T-helper 2 cell treated with Interferon-gamma antibody and Interleukin-4, amounts not matched to agents 100 ng/mL and 5 ng/mL, for 36 hours (primary cell): ENCODE data around the gene CROCC. TPM values are rescaled to one million over a fixed set of nuclear protein-coding genes. Genes with fewer than 3 reads are reported as not detected.
"Not testable (repeated sequence)": the region's sequence is repeated elsewhere in the genome, so short reads cannot be mapped to it uniquely, and the experiment has no call there.

Source experiments
- intact Hi-C: fragments of 100-400 bp; cut with micrococcal nuclease; formaldehyde crosslinking; loops from one replicate; pipeline ENCODE4 v1.15.1; 2023
- total RNA-seq: library from RNA; stranded (reverse); gene quantifications from 2 replicates; pipeline ENCODE4 v1.2.3, GENCODE V29; 2022

CROCC gene
- total RNA-seq, result 25.5 and 26.1 TPM in 2 replicates

GRCh38 chr1:16921391-16922185 is at the start of gene CROCC:
Gene CROCC (plus strand): TSS chr1:16921931. CDS start chr1:16922019, 88 bp downstream.
- intact Hi-C loops, result no loop called here

DNA sequence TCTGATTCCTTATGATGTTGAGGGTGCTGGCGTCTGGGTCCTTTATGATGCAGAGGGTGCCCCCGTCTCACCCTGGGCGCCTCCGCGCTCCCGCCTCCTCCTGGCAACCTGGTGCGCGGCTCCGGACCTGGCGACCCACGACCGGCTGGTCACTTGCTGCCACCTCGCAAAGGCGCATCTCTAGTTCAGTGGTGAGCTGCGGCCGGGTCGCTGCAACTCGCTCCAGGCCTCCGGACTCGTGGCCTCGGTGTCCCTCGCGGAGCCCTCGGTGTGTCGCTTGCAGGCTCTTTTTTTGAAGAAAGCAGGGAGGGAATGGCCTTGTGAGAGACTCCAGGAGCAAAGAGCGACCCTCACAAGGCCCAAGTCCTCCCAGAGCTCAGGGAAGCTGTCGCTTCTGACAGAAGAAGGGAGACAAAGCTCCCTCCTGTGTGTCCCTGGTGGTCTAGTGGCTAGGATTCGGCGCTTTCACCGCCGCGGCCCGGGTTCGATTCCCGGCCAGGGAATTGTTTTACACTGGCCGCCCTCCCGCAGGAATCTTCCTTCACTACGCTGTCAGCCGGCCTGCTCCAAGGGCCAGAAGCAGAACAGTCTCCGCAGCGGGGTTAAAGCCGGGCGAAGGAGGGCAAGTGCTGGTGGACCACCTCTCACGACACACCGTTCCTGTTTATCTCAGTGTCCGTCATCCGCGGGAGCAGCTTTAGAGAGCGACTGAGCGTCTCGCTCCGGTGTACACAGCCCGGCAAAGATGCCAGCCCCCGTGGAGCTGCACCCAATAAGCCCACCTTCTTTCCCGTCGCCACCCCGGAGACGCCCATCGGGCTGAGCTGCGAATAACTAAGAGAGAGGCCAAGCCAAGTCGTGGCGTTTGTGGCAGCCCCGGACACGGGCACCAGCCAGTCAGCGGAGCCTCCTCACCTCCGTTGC is 49.3 kb upstream of the CROCC start:
- intact Hi-C loops, result not testable (repeated sequence)

DNA sequence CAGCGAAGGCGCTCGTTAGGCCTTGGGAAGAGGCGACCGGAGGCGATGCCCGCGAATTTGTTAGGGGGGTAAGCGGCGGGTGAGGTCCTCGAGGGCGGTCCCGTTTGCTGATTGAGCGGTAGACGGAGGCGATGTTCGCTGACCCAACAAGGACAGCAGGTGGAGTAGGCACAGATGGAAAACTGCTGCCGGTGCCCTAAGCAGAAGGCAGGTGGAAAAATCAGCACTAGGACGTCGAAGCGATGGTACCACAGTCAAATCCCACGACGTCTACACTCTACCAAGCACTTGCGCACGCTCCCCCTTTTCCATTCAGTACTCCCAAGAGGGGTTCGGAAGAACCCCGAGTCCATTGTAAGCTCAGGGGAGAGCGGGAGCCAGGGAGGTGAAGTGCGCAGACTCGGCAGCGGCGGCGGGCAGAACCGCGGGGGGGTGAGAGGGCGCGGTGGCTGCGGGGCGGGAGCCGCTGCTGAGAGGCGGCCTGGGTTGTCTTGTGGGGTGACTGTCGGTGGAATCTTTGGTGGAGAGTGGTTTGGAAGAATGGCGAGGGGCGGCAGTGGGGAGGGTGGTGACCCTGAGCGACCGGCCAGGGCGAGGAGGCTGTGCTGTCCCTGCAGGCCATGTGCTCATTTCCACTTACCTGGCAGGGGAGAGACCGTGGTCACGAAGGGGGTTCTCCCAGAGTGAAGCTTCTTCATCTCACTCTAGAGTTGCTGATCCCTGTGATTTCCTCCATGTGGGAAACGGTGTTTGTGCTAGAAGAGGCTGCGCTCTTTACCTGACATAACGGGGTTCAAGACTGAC is 48.5 kb upstream of the CROCC start:
- intact Hi-C loops, result not testable (repeated sequence)

DNA sequence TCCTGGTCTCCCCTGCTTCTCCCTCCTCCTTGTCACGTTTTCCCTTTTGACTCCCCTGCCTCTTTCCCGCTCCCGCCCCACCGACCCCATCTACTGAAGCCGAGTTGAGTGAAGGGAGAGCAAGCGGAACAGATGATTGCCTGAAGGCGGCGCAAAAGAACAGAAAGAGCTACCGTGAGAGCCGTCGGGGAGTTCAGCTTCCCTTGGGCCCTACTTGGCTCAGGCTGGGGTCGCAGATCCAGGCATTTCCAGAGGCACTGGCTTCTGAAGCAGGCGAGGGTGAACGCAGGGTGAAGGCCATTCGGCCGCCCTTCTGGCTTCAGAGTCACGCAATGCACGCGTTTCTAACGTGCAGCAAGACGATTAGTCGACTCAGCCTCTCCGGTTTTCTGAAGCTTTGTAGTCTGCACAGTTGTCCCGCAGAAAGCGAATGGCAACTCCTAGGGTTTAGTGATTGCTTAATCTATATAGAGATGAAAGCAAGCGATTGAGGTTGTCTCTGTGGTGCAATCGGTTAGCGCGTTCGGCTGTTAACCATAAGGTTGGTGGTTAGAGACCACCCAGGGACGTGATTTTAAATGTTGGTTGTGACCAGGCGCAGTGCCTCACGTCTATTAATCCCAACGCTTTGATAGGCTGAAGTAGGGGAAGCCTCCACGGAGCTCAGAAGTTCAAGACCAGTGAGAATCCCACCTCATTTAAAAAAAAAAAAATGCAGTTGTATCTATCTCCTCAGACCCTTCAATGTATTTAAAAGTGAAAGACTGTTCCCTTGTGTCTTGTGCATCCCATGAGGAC is 46.6 kb upstream of the CROCC start:
- intact Hi-C loops, result not testable (repeated sequence)

DNA sequence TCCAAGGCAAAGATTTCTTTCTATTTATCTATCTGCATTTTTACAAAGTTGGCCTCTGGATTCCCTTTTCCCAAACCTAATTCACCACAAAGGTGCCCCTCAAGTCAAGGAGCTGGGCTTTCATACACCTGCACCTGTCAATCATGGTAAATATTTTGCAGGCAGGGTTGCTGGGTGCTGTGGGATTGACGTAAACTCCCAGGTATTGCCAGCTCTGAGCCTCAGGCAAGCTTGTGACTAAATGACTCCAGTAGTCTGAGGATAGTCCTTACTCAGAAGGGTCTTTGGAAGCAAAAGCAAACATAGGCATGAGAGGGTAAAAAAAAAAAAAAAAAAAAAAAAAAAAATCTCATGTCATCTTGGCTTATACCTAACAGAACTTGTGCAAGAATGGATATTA is 40.0 kb upstream of the CROCC start:
- intact Hi-C loops, result not testable (repeated sequence)

DNA sequence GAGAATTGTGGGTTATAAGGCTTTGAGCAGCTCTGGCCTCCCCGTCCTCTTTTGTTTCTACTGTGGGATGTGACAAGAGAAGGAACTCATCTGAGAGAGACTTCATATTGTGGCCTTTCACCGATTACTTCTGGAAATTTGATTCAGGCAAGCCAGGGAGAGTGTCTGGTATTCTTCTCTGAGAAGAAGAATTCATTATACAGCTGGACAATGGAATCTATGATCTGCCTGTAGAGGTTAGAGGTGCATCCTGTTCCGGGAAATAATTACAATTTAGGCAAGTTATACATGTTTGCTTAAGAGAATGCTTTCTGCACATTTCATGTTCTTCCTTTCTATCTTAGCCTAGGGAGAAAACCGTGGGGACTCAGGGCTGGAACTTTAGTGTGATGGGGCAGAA is 38.7 kb upstream of the CROCC start:
- intact Hi-C loops, result no loop called here

DNA sequence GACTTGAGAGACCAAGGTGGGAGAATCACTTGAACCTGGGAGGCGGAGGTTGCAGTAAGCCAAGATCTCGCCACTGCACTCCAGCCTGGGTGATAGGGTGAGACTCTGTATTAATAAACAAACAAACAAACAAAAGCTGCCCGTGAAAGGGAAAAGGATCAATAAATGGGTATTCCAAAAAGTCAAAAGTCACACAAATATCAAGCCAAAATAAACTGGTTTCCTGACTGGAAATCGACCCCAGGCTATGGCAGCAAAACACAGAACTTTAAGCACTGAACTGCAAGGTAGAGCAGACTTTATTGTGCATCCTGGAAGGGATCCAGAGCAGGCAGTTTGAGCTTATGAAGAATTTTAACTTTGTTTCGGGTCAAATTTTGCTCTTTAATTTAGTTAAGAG is 37.2 kb upstream of the CROCC start:
- intact Hi-C loops, result not testable (repeated sequence)

DNA sequence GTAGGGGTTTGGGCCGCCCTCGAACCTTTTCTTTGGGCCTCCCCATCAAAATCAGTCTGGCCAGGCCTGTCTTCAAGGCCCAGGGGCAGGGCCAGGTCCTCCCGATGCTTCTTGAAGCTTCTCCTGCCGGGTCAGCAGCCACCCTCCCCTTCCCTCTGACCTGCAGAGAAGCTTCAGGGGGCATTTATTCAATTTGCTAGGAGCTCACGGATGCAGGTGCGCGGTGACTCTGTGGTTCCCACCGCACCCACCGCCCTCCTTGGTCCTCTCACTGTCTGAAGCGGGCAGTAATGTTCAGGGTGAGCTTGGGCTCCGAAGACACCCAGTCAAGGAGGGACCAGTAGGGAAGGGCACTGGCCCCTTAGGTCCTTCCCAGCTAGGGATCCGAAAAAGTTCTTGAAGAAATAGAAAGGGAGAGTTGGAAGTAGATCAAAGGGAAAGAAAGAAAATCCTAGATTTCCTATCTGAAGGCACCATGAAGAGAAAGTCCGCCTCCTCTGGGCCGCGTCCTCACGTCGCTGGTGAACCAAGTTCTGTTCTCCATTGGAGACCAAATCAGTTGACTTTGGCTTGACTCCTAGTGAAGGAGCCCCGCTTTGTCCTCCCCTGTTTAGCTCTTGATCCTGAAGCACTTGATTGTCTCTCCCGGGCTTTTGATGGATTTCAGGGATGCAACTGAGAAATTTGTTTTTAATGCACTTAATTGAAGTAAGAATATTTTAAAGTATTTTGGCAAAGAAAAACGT is 34.7 kb upstream of the CROCC start:
- intact Hi-C loops, result no loop called here

DNA sequence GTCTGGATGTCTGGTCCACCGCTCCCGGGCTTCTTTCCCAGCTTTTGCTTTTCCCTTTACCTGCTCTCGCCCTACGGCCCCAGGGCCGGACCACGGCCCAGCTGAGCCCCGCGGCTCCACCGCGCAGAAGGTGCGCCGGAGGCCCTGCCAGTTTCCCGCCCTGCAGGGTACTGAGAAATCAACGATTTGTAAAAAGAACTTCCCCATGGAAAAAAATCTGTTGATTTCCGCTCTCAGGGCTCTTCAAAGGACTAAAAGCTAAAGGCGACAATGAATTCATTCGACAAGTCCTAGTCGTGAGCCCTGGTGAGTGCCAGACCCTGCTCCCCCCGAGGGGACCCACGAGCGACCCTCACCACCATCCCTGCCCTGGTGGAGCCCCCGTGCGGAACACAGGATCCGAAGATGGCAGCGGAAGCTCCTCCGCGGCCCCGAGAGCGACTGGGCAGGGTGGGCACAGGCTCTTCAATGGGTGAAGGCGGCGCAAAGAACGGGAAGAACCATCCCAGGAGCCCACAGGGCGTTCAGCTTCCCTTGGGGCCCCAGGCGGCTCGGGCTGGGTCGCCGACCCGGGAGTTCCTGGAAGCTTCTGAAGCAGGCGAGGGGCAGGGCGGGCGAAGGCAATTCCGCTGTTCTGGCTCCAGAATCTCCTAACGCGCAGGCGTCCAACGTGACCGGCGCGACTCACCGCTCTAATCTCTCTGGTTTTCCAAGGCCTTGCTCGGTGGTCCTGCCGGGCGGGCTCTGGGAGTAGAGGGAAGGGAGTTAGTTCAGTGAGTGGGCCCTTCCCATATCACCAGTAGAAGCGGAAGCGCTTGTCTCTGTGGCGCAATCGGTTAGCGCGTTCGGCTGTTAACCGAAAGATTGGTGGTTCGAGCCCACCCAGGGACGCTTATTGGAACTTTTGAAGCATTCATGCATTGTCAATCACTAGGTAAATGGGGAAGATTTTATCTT is 32.6 kb upstream of the CROCC start:
- intact Hi-C loops, result no loop called here

DNA sequence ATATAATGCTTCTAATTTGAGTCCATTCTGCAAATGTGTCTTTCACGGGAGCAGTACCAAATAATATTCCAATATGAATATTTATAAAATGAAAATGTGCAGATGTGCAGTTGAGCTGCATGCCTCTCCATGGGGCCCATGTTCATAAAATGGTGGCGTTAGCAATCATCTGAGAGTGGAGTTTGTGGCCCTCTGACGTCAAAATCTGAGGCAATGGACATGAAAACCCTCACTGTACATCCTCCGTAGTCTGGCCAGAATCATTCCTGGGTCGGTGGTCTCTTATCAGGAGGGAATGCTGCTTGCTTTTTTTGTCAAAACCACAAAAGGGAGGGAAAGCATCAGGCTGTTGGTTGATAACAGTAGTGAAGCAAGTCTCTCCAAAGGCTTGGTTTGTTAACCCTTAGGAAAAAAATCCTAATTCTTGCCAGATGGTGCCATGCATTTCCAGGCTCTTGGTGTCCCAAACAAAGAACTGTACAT is 31.2 kb upstream of the CROCC start:
- intact Hi-C loops, result not testable (repeated sequence)

GRCh38 chr1:16891057-16891456 is 30.7 kb upstream of the CROCC start:
- intact Hi-C loops, result not testable (repeated sequence)

GRCh38 chr1:16892978-16893525 is 28.7 kb upstream of the CROCC start:
- intact Hi-C loops, result not testable (repeated sequence)

DNA sequence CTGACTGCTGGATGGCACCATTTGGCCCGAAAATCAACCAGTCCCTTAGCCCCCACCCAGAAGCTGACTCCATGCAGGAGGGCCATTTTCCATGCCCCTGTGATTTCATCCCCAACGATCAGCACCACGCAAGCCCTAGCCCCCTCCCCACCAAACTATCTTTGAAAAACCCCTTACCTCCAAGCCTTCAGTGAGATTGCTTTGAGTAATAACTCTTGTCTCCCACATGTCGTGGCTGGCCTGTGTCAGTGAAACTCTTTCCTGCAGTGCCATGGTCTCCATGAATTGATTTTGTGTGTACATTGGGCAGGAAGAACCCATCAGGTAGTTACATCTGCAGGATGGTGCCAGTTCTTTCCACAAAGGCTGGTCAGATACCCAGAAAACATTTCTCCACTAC is 27.9 kb upstream of the CROCC start:
- intact Hi-C loops, result not testable (repeated sequence)

GRCh38 chr1:16894338-16894737 is 27.4 kb upstream of the CROCC start:
- intact Hi-C loops, result not testable (repeated sequence)

- intact Hi-C loops, result not testable (repeated sequence)
Observed at GRCh38 chr1:16895233-16895597, 26.5 kb upstream of the CROCC start.

GRCh38 chr1:16895598-16896315 is 26.0 kb upstream of the CROCC start, which contains the start of gene RNU1-2:
Gene RNU1-2 (plus strand): TSS chr1:16895980.
- intact Hi-C loops, result loop anchor here (1.0 kb wide), 1 partner anchor 9 kb away; no protein-coding TSS in a partner anchor

DNA sequence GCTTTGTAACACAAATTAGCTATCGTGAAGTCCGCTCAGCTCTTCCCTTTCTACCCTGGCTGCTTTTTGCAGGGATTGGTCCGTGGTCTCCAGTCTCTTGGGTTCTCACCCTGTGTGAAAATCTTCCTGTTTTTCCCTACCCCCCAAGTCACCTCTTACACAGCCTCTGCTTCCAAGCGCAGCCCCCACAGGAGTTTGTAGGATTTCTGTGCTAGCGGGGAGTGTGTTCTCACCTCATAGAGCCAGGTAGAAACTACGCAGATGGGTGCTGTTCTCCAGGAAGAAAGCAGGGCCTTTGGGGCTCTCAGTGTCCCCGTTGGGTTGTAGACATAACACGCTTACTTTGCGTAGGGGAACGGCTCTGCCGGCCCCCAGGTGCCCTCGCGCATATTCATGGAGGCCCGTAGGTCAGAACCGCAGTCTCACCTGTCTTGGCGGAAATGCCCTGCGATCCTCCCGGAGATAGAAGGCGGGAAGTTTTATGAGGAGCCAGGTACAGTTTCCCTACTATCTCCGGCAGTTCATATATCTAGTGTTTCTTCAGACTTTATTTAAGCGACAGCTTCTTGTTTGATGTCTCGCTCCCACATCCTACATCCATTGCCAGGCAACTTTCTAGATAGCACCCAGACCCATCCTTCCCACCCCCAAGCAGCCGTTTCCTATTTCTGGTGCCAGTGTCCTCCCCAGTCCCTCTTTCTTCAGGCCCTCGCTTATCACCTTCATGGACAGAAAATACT is 25.2 kb upstream of the CROCC start:
- intact Hi-C loops, result loop anchor here (1.0 kb wide), 1 partner anchor 8 kb away; no protein-coding TSS in a partner anchor
